ENCODE data around the gene B3GNT8. TPM values are rescaled to one million over a fixed set of nuclear protein-coding genes. Genes with fewer than 3 reads are reported as not detected.
A peak's percentile ranks its signal among the peaks of the same experiment; 100 is the strongest.
"Not testable (repeated sequence)": the region's sequence is repeated elsewhere in the genome, so short reads cannot be mapped to it uniquely, and the experiment has no call there.

The B3GNT8 gene, protein sequence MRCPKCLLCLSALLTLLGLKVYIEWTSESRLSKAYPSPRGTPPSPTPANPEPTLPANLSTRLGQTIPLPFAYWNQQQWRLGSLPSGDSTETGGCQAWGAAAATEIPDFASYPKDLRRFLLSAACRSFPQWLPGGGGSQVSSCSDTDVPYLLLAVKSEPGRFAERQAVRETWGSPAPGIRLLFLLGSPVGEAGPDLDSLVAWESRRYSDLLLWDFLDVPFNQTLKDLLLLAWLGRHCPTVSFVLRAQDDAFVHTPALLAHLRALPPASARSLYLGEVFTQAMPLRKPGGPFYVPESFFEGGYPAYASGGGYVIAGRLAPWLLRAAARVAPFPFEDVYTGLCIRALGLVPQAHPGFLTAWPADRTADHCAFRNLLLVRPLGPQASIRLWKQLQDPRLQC
- 1 to 10 TPM; 3.2 TPM for total RNA-seq

DNA sequence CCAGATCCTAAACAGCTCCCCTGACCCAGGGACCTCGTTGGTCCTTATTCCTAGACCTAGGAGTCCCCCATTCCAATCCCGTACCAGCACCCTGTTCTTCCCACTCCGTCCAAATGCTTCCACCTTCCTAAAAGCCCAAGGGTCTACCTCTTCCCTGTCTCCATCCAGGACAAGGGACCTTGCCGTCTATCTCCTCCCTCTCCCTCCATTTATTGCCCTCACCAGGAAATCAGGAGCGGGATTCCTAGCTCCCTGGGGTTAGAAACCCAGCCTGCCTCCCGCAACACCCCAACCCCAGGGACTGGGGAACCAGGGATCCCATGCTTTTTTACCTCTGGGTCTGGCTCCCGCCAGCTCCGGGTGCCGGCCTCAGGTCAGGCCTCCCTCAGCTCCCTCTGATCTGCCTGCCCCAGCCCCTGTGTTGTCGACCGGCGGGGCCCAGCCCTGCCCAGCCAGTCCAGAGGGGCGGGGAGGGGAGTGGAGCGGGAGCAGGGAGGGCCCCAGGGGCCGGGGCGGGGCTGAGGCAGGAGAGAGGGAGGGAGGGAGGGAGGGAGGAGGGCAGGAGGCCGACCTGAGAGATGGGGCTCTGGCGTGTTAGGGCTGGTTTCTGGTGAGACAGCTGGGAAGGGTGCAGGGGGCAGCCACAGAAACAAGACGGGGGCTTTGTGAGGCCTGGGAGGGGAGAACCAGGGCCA is at the start of gene B3GNT8:
TSS of gene B3GNT8 (minus strand) at position 423 of the 695 bp plus-strand sequence. CDS start 596 bp downstream, outside the sequence.
- Mint-ChIP-seq H3K9me3 (ENCODE audit: low read depth) (no peaks in the 10 kb centered on the region), H3K27me3 (no peaks in the 10 kb centered on the region), H3K4me1 (peaks cover 31% of the 10 kb centered on the region), H3K4me3 (peak within 1 kb of the TSS; percentile 85), H3K27ac (peak within 1 kb of the TSS; percentile 92), H3K36me3 (peaks cover 2% of the 10 kb centered on the region)
- peak; percentile 72 for DNase-seq
- peak; percentile 73 for ATAC-seq
- CTCF ChIA-PET: interaction anchor here (0.6 to 1.3 kb wide), 4 partner anchors 22 to 75 kb away, joined by 3 to 5 read pairs (median 4); no protein-coding TSS in a partner anchor

DNA sequence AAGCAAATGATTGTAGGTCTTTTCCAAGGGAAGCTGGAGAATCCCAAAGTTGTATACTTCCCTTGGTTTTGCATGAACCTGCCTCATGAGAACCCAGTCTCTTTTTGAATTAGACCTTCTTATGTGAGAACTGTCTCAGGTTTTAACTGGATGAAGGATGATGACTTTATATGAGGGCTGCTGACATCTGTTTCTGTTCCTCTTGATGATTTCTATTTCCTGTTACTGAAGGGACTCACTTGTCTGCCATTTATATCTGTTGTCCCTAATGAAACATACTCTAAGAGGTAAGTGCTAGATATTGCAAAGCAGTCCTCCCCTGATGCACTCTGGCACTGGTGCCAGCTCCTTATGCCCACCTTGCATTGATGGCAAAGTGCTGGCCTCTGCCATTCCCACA is 49.4 kb upstream of the B3GNT8 start:
- DNase-seq: no peak
- ATAC-seq: no peak
- Mint-ChIP-seq H3K9me3 (ENCODE audit: low read depth) (no peaks in the 10 kb centered on the region), H3K4me1 (no peaks in the 10 kb centered on the region), H3K36me3 (no peaks in the 10 kb centered on the region), H3K27ac (no peak overlapping the region), H3K4me3 (no peak overlapping the region), H3K27me3 (peaks cover 57% of the 10 kb centered on the region)
- CTCF ChIA-PET: interaction anchor here (1.6 kb wide), 1 partner anchor 27 kb away, joined by 4 read pairs; no protein-coding TSS in a partner anchor

DNA sequence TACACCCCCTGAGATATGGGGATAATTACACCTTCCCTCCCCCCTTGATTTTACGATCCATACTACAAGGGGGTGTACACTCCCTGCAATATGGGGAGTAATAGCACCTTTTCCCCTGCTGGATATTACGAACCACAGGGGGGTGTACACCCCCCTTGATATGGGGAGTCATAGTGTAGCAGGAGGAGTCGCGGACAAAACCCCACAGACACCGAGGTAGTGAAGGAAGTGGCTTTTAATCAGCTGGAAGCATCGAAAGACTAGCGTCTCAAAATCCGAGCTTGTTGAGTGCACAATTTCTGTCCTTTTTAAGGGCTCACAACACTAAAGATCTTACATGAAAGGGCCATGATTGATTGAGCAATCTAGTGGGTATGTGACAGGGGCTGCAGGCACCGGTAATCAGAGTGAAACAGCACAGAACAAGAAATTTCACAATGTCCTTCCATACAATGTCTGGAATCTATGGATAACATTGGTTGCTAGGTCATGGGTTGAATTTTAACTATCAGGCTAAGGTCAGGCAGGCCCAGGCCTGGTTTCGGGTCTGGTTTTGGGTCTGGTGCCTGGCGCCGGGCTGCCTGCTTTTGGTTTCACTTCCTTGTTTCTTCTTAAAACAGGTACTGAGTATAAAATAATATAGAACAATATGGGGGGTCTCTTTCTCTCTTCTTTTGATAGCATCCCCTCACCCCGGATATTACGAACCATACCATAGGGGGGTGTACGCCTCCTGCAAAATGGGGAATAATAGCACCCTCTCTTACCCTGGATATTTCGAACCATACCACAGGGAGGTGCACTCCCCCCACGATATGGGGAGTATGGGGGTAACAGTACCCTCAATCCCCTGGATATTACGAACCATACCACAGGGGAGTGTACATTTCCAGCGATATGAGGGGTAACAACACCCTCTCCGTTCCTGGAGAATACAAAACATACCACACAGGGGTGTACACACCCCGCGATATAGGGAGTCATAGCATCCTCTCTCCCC is 36.4 kb upstream of the B3GNT8 start:
- Mint-ChIP-seq H3K4me3 (peak overlapping the region; percentile 63), H3K4me1 (peaks cover 23% of the 10 kb centered on the region), H3K27ac (peak overlapping the region; percentile 79), H3K27me3 (peaks cover 43% of the 10 kb centered on the region)
- CTCF ChIA-PET: interaction anchor here (0.6 to 1.4 kb wide), 5 partner anchors 14 to 133 kb away, joined by 3 to 5 read pairs (median 3); no protein-coding TSS in a partner anchor
- not testable (repeated sequence) for H3K36me3 Mint-ChIP-seq; H3K9me3 Mint-ChIP-seq (ENCODE audit: low read depth)
- peak; percentile 68 for ATAC-seq
- DNase-seq: peak; percentile 70

DNA sequence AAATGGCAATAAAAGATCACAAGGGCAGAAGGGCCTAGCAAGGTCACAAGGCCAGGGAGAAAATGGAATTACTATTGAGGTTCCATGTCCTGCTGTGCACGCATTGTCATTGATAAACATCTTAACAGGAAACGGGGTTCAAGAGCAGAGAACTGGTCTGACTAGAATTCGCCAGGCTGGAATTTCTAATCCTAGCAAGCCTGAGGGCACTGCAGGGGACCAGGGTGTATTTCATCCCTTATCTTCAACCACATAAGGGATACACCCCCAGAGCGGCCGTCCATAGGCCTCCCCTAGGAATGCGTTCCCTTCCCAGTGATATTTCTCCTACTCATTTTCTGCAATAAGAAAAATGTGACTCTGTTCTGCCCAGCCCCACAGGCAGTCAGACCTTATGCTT is 35.3 kb upstream of the B3GNT8 start:
- Mint-ChIP-seq H3K36me3 (no peaks in the 10 kb centered on the region), H3K27me3 (peaks cover 33% of the 10 kb centered on the region), H3K4me3 (no peak overlapping the region), H3K27ac (peak overlapping the region; percentile 9), H3K4me1 (peaks cover 31% of the 10 kb centered on the region), H3K9me3 (ENCODE audit: low read depth) (no peaks in the 10 kb centered on the region)
- DNase-seq: no peak
- ATAC-seq: no peak
- CTCF ChIA-PET: interaction anchor here (1.4 kb wide), 1 partner anchor 23 kb away, joined by 3 read pairs; no protein-coding TSS in a partner anchor

DNA sequence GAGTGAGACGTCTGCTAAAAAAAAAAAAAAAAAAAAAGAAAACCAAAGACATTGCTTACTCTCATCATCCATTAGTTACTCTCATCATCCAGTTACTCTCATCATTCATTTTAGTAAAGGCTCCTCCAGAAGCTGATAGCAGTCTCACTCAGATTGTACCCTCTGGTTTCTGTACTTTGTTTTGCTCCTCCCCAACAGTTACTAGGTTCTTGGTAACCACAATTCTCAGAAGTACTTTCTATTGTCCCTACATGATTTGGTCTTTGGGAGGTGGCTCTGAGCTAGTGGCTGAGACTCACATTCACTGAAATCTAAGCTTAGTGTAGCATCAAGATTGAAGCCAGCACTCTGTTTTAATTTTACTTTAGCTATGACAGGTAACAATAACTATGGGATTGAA is 30.1 kb upstream of the B3GNT8 start:
- CTCF ChIA-PET: interaction anchor here (0.6 to 3.3 kb wide), 20 partner anchors 9 to 312 kb away, joined by 3 to 28 read pairs (median 6); partner anchors contain the start of gene DMAC2
- Mint-ChIP-seq H3K4me1 (peaks cover 43% of the 10 kb centered on the region), H3K9me3 (ENCODE audit: low read depth) (no peaks in the 10 kb centered on the region), H3K36me3 (peaks cover 8% of the 10 kb centered on the region), H3K4me3 (peak overlapping the region; percentile 55), H3K27me3 (peaks cover 14% of the 10 kb centered on the region), H3K27ac (peak overlapping the region; percentile 89)
- ATAC-seq (peak; percentile 97), DNase-seq (peak; percentile 57)

DNA sequence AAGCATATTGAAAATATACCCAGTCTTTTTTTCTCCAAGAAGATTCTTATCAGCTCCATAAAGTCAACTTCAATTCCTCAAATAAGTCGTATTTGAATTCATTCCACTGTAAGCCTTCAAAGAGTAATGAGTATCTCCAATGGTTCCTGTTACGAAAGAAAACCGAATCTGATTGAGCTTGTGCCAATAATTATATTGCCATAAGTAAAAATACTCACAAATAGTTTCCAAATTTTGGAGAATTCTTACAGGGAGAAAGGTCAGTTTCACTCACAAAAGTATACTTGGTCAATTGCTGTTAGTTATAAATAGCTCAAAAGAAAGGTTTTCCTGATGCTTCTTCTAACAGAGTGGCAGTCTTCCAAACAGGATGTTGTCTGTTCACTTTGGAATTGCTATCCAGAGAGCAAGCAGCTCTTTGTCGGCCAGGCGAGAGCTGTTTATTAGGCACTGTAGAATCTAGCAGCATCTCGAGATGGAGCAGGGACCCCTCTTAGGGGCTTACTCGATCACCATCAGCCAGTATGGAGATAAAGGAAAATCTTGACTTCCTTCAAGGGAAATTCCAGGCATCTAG is 29.3 kb upstream of the B3GNT8 start:
- DNase-seq: no peak
- CTCF ChIA-PET: interaction anchor here (0.6 to 3.3 kb wide), 18 partner anchors 8 to 174 kb away, joined by 3 to 28 read pairs (median 6); partner anchors contain the start of gene DMAC2
- Mint-ChIP-seq H3K27me3 (peaks cover 13% of the 10 kb centered on the region), H3K4me1 (peaks cover 40% of the 10 kb centered on the region), H3K27ac (peak overlapping the region; percentile 89), H3K36me3 (peaks cover 8% of the 10 kb centered on the region), H3K9me3 (ENCODE audit: low read depth) (no peaks in the 10 kb centered on the region), H3K4me3 (peak overlapping the region; percentile 55)
- ATAC-seq: no peak

DNA sequence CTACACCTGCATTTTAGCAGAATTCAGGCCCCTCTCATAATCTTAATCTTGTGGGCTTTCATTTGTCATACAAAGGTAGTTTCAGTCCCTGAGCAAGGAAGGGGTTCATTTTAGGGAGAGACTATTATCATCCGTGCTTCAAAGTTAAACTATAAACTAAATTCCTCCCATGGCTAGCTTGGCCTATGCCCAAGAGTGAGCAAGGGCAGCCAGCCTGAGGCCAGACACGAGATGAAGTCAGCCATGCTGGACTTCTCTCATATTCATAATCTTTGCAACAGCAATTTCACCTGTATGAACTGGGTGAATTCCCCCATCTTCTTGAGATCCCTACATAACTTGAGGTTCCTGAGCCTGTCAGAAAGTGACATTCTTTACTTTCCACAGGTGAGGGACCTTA is 28.8 kb upstream of the B3GNT8 start:
- Mint-ChIP-seq H3K27me3 (peaks cover 9% of the 10 kb centered on the region), H3K27ac (no peak overlapping the region), H3K36me3 (peaks cover 8% of the 10 kb centered on the region)

DNA sequence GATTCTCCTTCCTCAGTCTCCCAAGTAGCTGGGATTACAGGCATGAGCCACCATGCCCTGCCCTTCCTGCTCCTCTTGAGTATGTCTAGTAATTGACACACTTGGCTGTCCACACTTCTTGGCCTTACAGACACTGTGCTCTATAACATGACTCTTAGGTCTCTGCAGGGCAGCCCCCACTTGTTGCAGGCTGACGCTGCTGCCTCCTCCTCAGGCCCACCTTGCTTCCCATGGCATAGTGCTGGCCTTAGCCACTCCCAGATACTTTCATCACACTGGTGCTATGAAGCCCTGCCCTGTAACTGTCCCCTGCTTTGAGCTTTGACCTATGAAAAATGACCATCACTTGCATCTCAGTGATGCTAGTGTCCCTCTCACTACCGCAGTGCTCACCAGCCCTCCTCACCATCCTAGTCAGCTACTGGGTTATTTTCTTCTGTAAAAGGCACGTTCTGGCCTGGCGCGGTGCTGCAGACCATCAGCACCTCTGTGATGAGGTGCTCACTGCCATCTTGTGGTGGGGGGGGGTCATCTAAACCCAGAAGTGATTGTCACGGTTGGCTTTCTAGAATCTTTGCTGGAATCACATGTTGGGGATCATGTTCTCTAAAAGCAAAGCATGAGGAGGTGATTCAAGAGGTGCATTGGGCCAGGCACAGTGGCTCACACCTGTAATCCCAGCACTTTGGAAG is 25.6 kb upstream of the B3GNT8 start:
- H3K36me3 Mint-ChIP-seq: peaks cover 8% of the 10 kb centered on the region
- CTCF ChIA-PET: interaction anchor here (1.6 to 9.6 kb wide), 3 partner anchors 13 to 117 kb away, joined by 4 to 190 read pairs (median 132); partner anchors contain the start of gene DMAC2
- H3K4me3 Mint-ChIP-seq: no peak overlapping the region
- DNase-seq (no peak), ATAC-seq (no peak)
- peaks cover 2% of the 10 kb centered on the region for H3K27me3 Mint-ChIP-seq
- H3K4me1 Mint-ChIP-seq: peaks cover 44% of the 10 kb centered on the region
- H3K9me3 Mint-ChIP-seq (ENCODE audit: low read depth): no peaks in the 10 kb centered on the region
- no peak overlapping the region for H3K27ac Mint-ChIP-seq

More for the DNA sequence above, 28.8 kb upstream of the B3GNT8 start:
- DNase-seq (no peak), ATAC-seq (no peak)
- Mint-ChIP-seq H3K4me1 (peaks cover 40% of the 10 kb centered on the region), H3K9me3 (ENCODE audit: low read depth) (no peaks in the 10 kb centered on the region), H3K4me3 (no peak overlapping the region)
- CTCF ChIA-PET: interaction anchor here (1.0 to 3.3 kb wide), 11 partner anchors 8 to 142 kb away, joined by 3 to 28 read pairs (median 14); partner anchors contain the start of gene DMAC2

DNA sequence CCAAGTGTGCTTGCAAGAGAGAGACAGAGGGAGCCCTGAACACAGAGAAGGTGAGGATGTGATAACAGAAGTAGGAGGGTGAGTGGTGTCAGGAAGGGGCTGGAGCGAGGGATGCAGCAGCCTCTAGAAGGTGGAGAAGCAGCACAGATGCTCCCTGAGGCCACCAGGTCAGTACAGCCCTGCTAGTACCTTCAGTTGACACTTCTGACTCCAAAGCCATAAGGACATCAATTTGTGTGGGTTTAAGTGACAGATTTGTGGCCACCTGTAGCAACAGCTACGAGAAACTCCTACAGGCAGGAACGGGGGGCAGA is 22.6 kb upstream of the B3GNT8 start:
- H3K4me1 Mint-ChIP-seq: peaks cover 21% of the 10 kb centered on the region
- CTCF ChIA-PET: interaction anchor here (0.6 to 9.6 kb wide), 20 partner anchors 8 to 152 kb away, joined by 3 to 190 read pairs (median 8); partner anchors contain the start of genes B3GNT8 and DMAC2
- no peak overlapping the region for H3K27ac Mint-ChIP-seq
- DNase-seq (no peak), ATAC-seq (no peak)
- H3K36me3 Mint-ChIP-seq: no peaks in the 10 kb centered on the region
- peak overlapping the region; percentile 63 for H3K4me3 Mint-ChIP-seq
- no peaks in the 10 kb centered on the region for H3K9me3 Mint-ChIP-seq (ENCODE audit: low read depth)
- peaks cover 11% of the 10 kb centered on the region for H3K27me3 Mint-ChIP-seq

DNA sequence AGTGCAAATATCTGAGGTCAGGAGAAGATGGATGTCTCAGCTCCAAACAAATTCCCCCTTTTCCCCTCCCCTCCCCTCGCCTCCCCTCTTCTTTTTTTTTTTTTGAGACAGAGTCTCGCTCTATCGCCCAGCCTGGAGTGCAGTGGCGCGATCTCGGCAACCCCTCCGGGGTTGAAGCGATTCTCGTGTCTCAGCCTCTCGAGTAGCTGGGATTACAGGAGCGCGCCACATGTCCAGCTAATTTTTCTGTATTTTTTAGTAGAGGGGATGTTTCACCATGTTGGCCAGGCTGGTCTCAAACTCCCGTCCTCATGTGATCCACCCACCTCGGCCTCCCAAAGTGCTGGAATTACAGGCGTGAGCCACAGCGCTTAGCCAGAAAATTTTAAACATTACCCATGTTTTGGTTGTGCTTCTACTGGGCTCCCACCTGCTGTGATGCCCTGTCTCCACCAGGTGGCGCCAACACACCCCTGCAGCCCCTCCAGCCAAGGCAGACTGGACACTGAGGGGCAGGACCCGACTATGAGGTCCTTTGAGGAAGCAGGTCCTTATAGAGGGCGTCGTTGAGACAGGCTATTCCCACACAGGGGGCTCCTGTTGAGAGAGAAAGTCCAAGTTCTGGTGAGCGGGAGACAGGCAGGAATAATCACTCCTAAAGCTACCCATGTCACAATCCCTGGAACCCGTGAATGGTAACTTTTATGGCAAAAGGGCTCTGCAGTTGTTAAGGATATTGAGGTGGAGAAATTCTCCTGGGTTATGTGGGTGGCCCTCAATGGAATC is 22.1 kb upstream of the B3GNT8 start:
- ATAC-seq: peak; percentile 93
- no peak overlapping the region for H3K27ac Mint-ChIP-seq
- CTCF ChIA-PET: interaction anchor here (0.6 to 9.6 kb wide), 30 partner anchors 8 to 191 kb away, joined by 3 to 190 read pairs (median 4); partner anchors contain the start of genes B3GNT8, CEACAM21 and DMAC2
- H3K9me3 Mint-ChIP-seq (ENCODE audit: low read depth): no peaks in the 10 kb centered on the region
- peaks cover 18% of the 10 kb centered on the region for H3K4me1 Mint-ChIP-seq
- no peaks in the 10 kb centered on the region for H3K36me3 Mint-ChIP-seq
- DNase-seq: peak; percentile 83
- peak overlapping the region; percentile 63 for H3K4me3 Mint-ChIP-seq
- H3K27me3 Mint-ChIP-seq: peaks cover 11% of the 10 kb centered on the region

DNA sequence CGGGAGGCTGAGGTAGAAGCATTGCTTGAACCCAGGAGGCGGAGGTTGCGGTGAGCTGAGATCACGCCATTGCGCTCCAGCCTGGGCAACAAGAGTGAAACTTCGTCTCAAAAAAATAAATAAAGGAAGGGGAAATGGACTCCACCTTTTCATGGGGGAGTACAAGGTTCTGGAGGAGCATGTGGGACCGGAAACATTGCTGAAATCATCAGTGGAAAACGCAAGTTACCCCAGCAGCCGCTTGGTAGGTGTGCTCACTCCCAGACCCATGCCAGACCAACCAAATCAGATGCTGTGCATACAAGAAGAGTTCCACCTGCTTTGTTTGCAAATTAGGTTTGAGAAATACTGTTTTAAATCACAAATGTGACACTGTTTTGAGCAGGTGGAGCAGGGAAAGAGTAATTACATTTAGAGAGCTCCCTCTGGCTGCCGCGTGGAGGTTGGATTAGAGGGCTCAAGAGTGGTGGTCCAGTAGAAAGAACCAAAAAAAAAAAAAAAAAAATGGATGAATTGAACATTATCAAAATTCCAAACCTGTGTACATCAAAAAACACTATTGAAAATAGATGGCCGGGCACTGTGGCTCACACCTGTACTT is 20.7 kb upstream of the B3GNT8 start:
- peaks cover 11% of the 10 kb centered on the region for H3K27me3 Mint-ChIP-seq
- ATAC-seq (no peak), DNase-seq (no peak)
- H3K4me3 Mint-ChIP-seq: no peak overlapping the region
- no peak overlapping the region for H3K27ac Mint-ChIP-seq
- H3K9me3 Mint-ChIP-seq (ENCODE audit: low read depth): no peaks in the 10 kb centered on the region
- H3K4me1 Mint-ChIP-seq: peaks cover 10% of the 10 kb centered on the region
- CTCF ChIA-PET: interaction anchor here (0.7 to 9.6 kb wide), 12 partner anchors 10 to 152 kb away, joined by 3 to 190 read pairs (median 19); partner anchors contain the start of genes CEACAM21 and DMAC2
- no peaks in the 10 kb centered on the region for H3K36me3 Mint-ChIP-seq

Measured in activated CD8-positive, alpha-beta memory T cell treated with anti-CD3 and anti-CD28 coated beads, Interleukin-2, amount 10 ng/mL, durations not matched to agents 7 days and 5 days (primary cell).